ENCODE measurements around the gene SSTR3. TPM values are rescaled to one million over a fixed set of nuclear protein-coding genes. Genes with fewer than 3 reads are reported as not detected.

Gene SSTR3
- total and polyA plus RNA-seq, 8 donors = 0.32 to 8.7 (median 1.3) TPM

DNA sequence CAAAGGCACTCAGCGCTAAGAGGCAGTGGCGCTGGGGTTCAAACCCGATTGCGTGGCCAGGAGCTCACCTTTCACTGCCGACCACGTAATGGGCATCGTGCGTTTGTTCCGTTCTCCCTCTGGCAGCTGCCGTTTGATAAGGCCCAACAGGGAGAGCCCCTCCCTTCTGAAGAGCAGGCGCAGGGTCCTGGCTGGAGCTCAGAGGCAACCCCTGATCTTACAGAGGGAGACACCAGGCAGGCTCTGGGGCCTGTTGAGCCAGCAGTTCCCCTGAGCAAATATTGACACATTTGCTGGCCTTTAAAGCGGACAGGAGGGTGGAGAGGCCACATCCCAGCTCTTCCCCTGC, 12.5 kb downstream of the SSTR3 start:
- no peaks in the 10 kb centered on the region for H3K36me3 ChIP-seq
- no peaks in the 10 kb centered on the region for H3K9me3 ChIP-seq
- peak overlapping the region in 3 of 4 donors; percentile 31 to 95 (median 49) for H3K27ac ChIP-seq
- no peaks in the 10 kb centered on the region for H3K27me3 ChIP-seq
- intact Hi-C loops (cut with DNase I) = loop anchor here in 2 of 3 donors (5.0 to 10.0 kb wide), 2 partner anchors 32 to 125 kb away; no protein-coding TSS in a partner anchor
- peaks cover 23 to 24% (median 24%) of the 10 kb centered on the region in 3 donors for H3K4me1 ChIP-seq
- ATAC-seq (peak in 3 of 4 donors; percentile 6 to 35 (median 29)), FAIRE-seq (no peak), DNase-seq (peak in 2 of 6 donors; percentile 30 to 60)
- peak overlapping the region in 2 of 4 donors; percentile 23 to 80 for H3K4me3 ChIP-seq
- TF ChIP-seq CTCF (IDR thresholded peaks at IDR 0.05) = peak in 2 of 4 donors; percentile 5 to 22
- WGBS, 2 donors = 1 to 4% methylated on average over 12 of the region's 12 CpGs

- WGBS, 2 donors = 0 to 1% methylated on average over 55 to 58 of the region's 58 CpGs
- H3K4me3 ChIP-seq = peak overlapping the region; percentile 37 to 80 (median 62)
- H3K36me3 ChIP-seq = no peaks in the 10 kb centered on the region
- FAIRE-seq = peak; percentile 93
- no peaks in the 10 kb centered on the region for H3K27me3 ChIP-seq
- H3K4me1 ChIP-seq = peaks cover 23 to 24% (median 24%) of the 10 kb centered on the region in 3 donors
- peak; percentile 91 to 97 (median 92) for TF ChIP-seq CTCF (IDR thresholded peaks at IDR 0.05)
- H3K9me3 ChIP-seq = no peaks in the 10 kb centered on the region
- intact Hi-C loops (cut with DNase I) = no loop called here
- ATAC-seq = peak; percentile 87 to 94 (median 90)
- DNase-seq = peak; percentile 96 to 100 (median 99)
- H3K27ac ChIP-seq = peak overlapping the region; percentile 73 to 95 (median 84)
Observed at GRCh38 chr22:37199103-37199759, 13.0 kb downstream of the SSTR3 start.

GRCh38 chr22:37198258-37199102, 13.8 kb downstream of the SSTR3 start:
- WGBS, 2 donors = 2% methylated on average over 51 of the region's 51 CpGs
- FAIRE-seq = no peak
- no peaks in the 10 kb centered on the region for H3K36me3 ChIP-seq
- intact Hi-C loops (cut with DNase I) = no loop called here
- H3K9me3 ChIP-seq = no peaks in the 10 kb centered on the region
- H3K27me3 ChIP-seq = no peaks in the 10 kb centered on the region
- peak overlapping the region; percentile 37 to 80 (median 62) for H3K4me3 ChIP-seq
- peaks cover 23 to 24% (median 24%) of the 10 kb centered on the region in 3 donors for H3K4me1 ChIP-seq
- peak; percentile 70 to 86 (median 82) for TF ChIP-seq CTCF (IDR thresholded peaks at IDR 0.05)
- peak; percentile 71 to 96 (median 85) for DNase-seq
- peak; percentile 62 to 78 (median 66) for ATAC-seq
- peak overlapping the region; percentile 73 to 95 (median 84) for H3K27ac ChIP-seq

GRCh38 chr22:37197451-37198257, 14.6 kb downstream of the SSTR3 start:
- intact Hi-C loops (cut with DNase I) = no loop called here
- peaks cover 23 to 24% (median 24%) of the 10 kb centered on the region in 3 donors for H3K4me1 ChIP-seq
- H3K36me3 ChIP-seq = no peaks in the 10 kb centered on the region
- H3K9me3 ChIP-seq = no peaks in the 10 kb centered on the region
- H3K4me3 ChIP-seq = peak overlapping the region in 2 of 4 donors; percentile 59 to 80
- no peaks in the 10 kb centered on the region for H3K27me3 ChIP-seq
- 30 to 34% methylated on average over 12 of the region's 12 CpGs for WGBS, 2 donors
- ATAC-seq (peak; percentile 2 to 36 (median 18)), DNase-seq (peak; percentile 37 to 85 (median 76)), FAIRE-seq (no peak)
- peak overlapping the region; percentile 26 to 95 (median 66) for H3K27ac ChIP-seq
- no peak for TF ChIP-seq CTCF (IDR thresholded peaks at IDR 0.05)
